Measurements from ENCODE around the gene CYP1B1. TPM values are rescaled to one million over a fixed set of nuclear protein-coding genes. Genes with fewer than 3 reads are reported as not detected.

Gene CYP1B1
- polyA plus RNA-seq, 1 donor, result 3.0 TPM

DNA sequence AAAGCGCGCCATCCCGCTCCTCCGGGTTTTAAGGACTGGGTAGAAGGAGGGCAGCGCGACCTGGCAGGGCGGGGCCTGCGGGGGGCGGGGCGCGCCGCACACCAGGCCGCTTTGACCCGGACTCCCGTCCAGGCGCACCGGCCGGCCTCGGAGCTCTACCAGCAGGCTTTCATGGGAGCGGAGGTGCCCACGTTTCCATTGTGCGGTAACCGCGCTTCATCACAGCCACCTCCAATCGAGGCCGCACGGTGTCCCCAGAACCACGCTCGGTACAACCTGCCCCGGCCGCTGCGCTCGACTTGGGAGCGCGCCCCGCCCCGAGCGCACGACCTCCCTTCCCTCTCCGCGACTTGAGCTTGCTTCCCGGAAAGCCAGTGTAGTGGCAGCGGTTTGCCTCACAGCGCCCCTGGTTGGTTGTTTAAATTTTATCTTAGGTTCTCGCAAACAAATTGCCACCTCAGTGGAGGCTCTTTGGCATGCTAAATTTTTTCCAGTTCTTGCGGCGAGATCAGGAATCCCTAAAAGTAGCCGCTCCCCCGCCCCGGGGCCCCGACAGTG, 280 bp upstream of the CYP1B1 start:
- no peak overlapping the region for H3K27ac ChIP-seq (ENCODE audit: low read length)
- peaks cover 10% of the 10 kb centered on the region for H3K9me3 ChIP-seq (ENCODE audit: control insufficient read depth, low read depth, low read length)
- peaks cover 15% of the 10 kb centered on the region for H3K4me1 ChIP-seq (ENCODE audit: control insufficient read depth, insufficient read depth, low read length)
- H3K27me3 ChIP-seq (ENCODE audit: control insufficient read depth, insufficient read depth, low read length), result peaks cover 53% of the 10 kb centered on the region
- DNase-seq, result peak; percentile 30 to 71
- no peaks in the 10 kb centered on the region for H3K36me3 ChIP-seq (ENCODE audit: control insufficient read depth, insufficient read depth, low read length)
- H3K4me3 ChIP-seq (ENCODE audit: low read length), result peak overlapping the region; percentile 46
- no CpG with 5 or more reads among the region's 51 CpGs for WGBS (ENCODE audit: insufficient coverage, low lambda C conversion rate)

DNA sequence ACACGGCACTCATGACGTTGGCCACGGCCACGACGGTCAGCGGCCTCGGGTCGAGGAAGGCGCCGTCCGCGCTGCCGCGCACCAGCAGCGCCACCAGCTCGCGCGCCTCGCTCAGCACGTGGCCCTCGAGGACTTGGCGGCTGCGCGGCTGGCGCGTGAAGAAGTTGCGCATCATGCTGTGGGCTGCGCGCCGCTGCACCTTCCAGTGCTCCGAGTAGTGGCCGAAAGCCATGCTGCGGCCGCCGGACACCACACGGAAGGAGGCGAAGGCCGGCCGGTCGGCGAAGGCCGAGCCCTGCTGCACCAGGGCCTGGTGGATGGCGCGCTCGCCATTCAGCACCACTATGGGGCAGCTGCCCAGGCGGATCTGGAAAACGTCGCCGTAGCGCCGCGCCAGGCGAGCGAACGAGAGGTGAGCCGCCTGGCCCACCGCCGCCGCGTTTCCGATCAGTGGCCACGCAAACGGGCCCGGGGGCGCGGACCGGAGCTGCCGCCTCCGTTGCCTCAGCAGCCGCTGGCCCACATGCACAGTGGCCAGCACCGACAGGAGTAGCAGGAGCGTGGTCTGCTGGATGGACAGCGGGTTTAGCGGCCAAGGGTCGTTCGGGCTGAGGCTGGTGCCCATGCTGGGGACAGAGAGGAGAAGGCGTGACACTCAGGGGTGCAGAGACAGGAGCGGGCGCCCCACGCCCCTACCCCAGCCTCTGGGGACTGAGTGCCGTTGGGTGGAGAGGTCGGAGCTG, 1.0 kb downstream of the CYP1B1 start:
- Histone ChIP-seq H3K4me1 (ENCODE audit: control insufficient read depth, insufficient read depth, low read length) (peaks cover 15% of the 10 kb centered on the region), H3K27me3 (ENCODE audit: control insufficient read depth, insufficient read depth, low read length) (peaks cover 53% of the 10 kb centered on the region), H3K36me3 (ENCODE audit: control insufficient read depth, insufficient read depth, low read length) (no peaks in the 10 kb centered on the region), H3K9me3 (ENCODE audit: control insufficient read depth, low read depth, low read length) (peaks cover 10% of the 10 kb centered on the region), H3K4me3 (ENCODE audit: low read length) (no peak overlapping the region), H3K27ac (ENCODE audit: low read length) (no peak overlapping the region)
- DNase-seq, result peak in 1 of 2 donors; percentile 52
- no CpG with 5 or more reads among the region's 82 CpGs for WGBS (ENCODE audit: insufficient coverage, low lambda C conversion rate)

DNA sequence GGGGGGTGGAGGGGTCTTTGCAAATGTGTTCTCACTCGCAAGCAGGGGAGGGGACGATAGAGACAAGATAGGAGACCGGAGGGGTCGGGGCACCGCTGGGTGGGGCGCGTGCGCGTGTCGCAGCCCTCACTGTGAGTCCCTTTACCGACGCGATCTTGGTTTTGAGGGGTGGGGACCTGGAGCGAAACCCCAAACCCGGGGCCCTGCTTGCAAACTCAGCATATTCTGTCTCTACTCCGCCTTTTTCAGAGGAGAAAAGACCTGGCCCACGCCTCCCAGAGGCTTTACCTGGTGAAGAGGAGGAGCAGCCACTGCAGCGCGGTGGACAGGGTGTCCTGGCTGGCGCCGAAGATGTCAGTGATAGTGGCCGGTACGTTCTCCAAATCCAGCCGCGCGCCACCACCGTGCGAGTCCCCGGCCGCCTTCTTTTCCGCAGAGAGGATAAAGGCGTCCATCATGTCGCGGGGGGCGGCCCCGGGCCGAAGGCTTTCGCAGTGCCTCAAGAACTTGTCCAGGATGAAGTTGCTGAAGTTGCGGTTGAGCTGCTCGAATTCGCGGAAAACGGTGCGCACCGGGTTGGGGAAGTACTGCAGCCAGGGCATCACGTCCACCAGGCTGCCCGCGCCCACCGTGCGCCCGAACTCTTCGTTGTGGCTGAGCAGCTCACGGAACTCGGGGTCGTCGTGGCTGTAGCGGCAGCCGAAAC, 1.7 kb downstream of the CYP1B1 start:
- peak in 1 of 2 donors; percentile 33 for DNase-seq
- no peak overlapping the region for H3K27ac ChIP-seq (ENCODE audit: low read length)
- H3K4me3 ChIP-seq (ENCODE audit: low read length), result no peak overlapping the region
- H3K36me3 ChIP-seq (ENCODE audit: control insufficient read depth, insufficient read depth, low read length), result no peaks in the 10 kb centered on the region
- no CpG with 5 or more reads among the region's 58 CpGs for WGBS (ENCODE audit: insufficient coverage, low lambda C conversion rate)
- H3K27me3 ChIP-seq (ENCODE audit: control insufficient read depth, insufficient read depth, low read length), result peaks cover 53% of the 10 kb centered on the region
- H3K4me1 ChIP-seq (ENCODE audit: control insufficient read depth, insufficient read depth, low read length), result peaks cover 15% of the 10 kb centered on the region
- H3K9me3 ChIP-seq (ENCODE audit: control insufficient read depth, low read depth, low read length), result peaks cover 10% of the 10 kb centered on the region

DNA sequence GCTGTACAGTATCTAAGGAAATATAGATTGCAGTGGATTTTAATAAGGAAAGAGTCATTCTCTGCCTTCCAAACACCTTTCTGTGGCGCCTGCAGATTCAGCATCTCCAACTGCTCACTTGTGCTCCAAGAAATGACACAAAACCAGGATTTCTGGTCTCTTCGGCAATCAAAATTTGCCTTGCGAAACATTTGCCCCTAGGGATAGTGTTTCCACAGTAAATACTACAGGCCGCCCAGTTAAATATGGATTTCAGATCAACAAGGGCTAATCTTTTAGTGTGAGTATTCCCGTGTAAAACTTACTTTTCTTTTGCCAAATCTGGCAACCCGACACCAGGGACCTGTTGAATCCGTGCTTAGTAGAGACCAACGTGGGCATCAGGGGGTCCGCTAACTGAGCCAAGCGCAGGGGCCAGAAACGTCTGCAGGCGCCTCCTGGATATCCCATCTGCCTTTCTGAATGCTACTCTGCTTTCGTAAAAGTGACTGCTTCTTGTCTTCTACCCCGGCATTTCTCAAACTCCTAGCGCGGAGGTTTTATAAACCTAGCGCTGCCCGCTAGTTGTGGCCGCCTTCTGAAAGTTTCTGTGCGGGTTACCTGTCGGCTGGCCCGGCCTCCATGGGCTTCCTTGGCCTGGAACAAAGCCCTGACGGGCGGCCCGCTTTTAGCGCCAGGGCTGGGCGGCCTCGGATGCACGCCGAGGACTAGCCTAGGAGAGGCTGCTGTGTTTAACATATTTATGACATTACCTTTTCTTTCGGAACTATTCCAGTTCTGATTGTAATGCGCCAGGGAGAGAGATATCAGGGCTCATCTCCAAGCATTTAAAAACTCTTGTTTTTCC, 2.5 kb downstream of the CYP1B1 start:
- Histone ChIP-seq H3K4me3 (ENCODE audit: low read length) (no peak overlapping the region), H3K27me3 (ENCODE audit: control insufficient read depth, insufficient read depth, low read length) (peaks cover 53% of the 10 kb centered on the region), H3K9me3 (ENCODE audit: control insufficient read depth, low read depth, low read length) (peaks cover 10% of the 10 kb centered on the region), H3K4me1 (ENCODE audit: control insufficient read depth, insufficient read depth, low read length) (peaks cover 15% of the 10 kb centered on the region), H3K27ac (ENCODE audit: low read length) (no peak overlapping the region), H3K36me3 (ENCODE audit: control insufficient read depth, insufficient read depth, low read length) (no peaks in the 10 kb centered on the region)
- DNase-seq, result peak in 1 of 2 donors; percentile 14
- WGBS (ENCODE audit: insufficient coverage, low lambda C conversion rate), result 60% methylated on average over 1 of the region's 32 CpGs

DNA sequence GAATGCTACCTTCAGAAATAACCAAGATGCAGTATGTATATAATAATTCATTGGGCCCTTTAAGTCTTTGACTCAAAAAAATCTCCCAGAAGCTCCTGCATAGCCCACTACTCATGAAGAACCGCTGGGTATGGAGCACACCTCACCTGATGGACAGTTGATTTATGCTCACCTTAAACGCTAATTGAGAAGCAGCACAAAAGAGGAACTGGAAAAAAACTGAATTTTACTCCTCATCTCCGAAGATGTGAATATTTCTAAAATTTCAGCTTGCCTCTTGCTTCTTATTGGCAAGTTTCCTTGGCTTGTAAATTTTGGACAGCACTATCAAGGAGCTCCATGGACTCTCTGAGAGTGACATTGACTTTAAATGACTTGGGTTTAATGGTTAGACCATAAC, 5.5 kb downstream of the CYP1B1 start:
- 100% methylated on average over 3 of the region's 3 CpGs for WGBS (ENCODE audit: insufficient coverage, low lambda C conversion rate)
- peaks cover 3% of the 10 kb centered on the region for H3K4me1 ChIP-seq (ENCODE audit: control insufficient read depth, insufficient read depth, low read length)
- H3K36me3 ChIP-seq (ENCODE audit: control insufficient read depth, insufficient read depth, low read length), result no peaks in the 10 kb centered on the region

DNA sequence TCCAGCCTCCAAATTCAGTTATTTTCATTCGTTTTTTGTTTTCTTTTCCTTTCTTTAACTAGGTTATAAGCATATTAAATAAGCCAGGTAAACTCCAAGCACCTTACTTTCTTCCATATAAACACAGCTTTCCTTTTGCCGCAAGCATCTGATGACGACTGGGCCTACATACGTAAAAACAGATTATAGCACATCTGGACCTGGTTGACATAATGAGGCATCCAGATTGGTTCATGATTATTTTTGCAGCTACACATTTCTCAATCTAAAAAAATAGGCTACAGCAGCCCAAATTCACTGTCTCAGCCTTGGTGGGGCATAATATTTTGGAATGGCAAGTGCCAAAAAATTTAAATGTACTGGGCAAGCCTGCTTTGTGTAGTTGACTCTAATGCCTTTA, 7.7 kb downstream of the CYP1B1 start:
- H3K27ac ChIP-seq (ENCODE audit: low read length), result no peak overlapping the region
- 50% methylated on average over 1 of the region's 4 CpGs for WGBS (ENCODE audit: insufficient coverage, low lambda C conversion rate)

More for the DNA sequence above, 5.5 kb downstream of the CYP1B1 start:
- Histone ChIP-seq H3K27ac (ENCODE audit: low read length) (no peak overlapping the region), H3K4me3 (ENCODE audit: low read length) (no peak overlapping the region), H3K27me3 (ENCODE audit: control insufficient read depth, insufficient read depth, low read length) (peaks cover 33% of the 10 kb centered on the region), H3K9me3 (ENCODE audit: control insufficient read depth, low read depth, low read length) (peaks cover 8% of the 10 kb centered on the region)
- no peak for DNase-seq

DNA sequence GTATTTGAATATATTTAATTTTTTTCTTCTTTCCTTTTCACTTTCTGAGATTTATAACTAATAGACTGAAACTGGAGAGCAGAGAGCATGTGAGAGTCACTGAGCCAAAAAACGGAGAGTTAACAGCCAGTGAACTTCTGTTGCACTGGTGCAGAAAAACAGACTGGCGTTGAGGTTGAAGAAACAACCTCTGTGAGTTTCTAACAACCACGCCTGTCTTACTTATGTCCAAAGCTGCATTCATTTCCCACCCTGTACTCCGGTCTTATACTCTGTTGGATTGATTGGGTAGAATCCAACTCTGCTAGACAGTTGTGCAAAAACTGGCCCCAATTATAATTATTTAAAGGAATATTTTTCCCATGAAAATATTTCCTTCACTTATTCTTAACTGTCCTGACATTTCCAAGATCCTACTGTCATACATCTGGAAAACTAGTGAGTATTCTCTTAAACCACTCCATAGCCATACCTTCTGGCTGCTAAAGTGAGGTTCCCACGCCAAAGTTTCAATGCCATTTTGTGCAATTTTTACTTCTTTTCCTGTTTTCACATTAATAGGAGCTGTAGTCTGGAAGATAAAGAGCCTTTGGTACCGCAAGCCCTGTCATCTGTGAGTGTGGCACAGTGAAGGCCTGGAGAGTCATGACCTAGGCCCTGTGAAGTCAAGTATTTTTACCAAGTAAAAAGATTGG, 9.4 kb downstream of the CYP1B1 start:
- no peaks in the 10 kb centered on the region for H3K36me3 ChIP-seq (ENCODE audit: control insufficient read depth, insufficient read depth, low read length)
- no peaks in the 10 kb centered on the region for H3K4me1 ChIP-seq (ENCODE audit: control insufficient read depth, insufficient read depth, low read length)
- no peaks in the 10 kb centered on the region for H3K27me3 ChIP-seq (ENCODE audit: control insufficient read depth, insufficient read depth, low read length)
- no peak overlapping the region for H3K4me3 ChIP-seq (ENCODE audit: low read length)
- no peak overlapping the region for H3K27ac ChIP-seq (ENCODE audit: low read length)
- no peak for DNase-seq
- no CpG with 5 or more reads among the region's 6 CpGs for WGBS (ENCODE audit: insufficient coverage, low lambda C conversion rate)
- no peaks in the 10 kb centered on the region for H3K9me3 ChIP-seq (ENCODE audit: control insufficient read depth, low read depth, low read length)

More for the DNA sequence above, 7.7 kb downstream of the CYP1B1 start:
- Histone ChIP-seq H3K36me3 (ENCODE audit: control insufficient read depth, insufficient read depth, low read length) (no peaks in the 10 kb centered on the region), H3K4me3 (ENCODE audit: low read length) (no peak overlapping the region), H3K9me3 (ENCODE audit: control insufficient read depth, low read depth, low read length) (no peaks in the 10 kb centered on the region), H3K27me3 (ENCODE audit: control insufficient read depth, insufficient read depth, low read length) (peaks cover 11% of the 10 kb centered on the region), H3K4me1 (ENCODE audit: control insufficient read depth, insufficient read depth, low read length) (no peaks in the 10 kb centered on the region)
- DNase-seq, result no peak

DNA sequence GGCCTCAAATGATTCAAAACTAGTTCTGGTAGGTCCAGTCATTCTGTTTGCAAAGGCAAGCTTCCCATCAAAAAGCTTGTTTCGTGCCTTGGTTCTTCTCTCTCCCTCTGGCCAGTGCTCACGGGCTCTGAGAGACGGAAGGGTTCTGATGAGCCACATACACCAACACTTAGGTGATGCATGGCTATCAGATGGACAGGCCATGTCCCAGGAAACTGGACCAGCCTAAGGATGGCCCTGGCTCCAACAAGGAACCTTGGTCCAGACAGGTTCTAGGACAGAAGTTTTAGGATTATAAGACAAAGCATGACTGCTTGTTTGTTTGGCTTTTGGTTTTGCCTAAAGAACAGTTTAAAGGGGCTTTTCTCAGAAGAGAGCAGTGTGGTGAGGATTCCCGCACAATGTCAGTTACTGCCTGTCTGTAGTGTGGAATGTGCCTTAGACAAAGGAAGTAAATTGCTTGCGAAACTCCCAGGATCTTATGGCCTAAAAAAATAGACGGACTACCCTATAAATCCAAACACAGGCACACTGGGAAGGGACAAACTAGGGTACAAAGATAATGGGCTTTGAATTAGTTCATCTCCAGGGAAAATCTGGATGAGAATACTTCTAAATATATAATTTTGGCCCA, 10.3 kb downstream of the CYP1B1 start:
- H3K4me3 ChIP-seq (ENCODE audit: low read length), result no peak overlapping the region
- H3K27ac ChIP-seq (ENCODE audit: low read length), result no peak overlapping the region
- H3K4me1 ChIP-seq (ENCODE audit: control insufficient read depth, insufficient read depth, low read length), result no peaks in the 10 kb centered on the region
- no peak for DNase-seq
- no peaks in the 10 kb centered on the region for H3K27me3 ChIP-seq (ENCODE audit: control insufficient read depth, insufficient read depth, low read length)
- H3K9me3 ChIP-seq (ENCODE audit: control insufficient read depth, low read depth, low read length), result no peaks in the 10 kb centered on the region
- no peaks in the 10 kb centered on the region for H3K36me3 ChIP-seq (ENCODE audit: control insufficient read depth, insufficient read depth, low read length)
- WGBS (ENCODE audit: insufficient coverage, low lambda C conversion rate), result 100% methylated on average over 2 of the region's 6 CpGs

DNA sequence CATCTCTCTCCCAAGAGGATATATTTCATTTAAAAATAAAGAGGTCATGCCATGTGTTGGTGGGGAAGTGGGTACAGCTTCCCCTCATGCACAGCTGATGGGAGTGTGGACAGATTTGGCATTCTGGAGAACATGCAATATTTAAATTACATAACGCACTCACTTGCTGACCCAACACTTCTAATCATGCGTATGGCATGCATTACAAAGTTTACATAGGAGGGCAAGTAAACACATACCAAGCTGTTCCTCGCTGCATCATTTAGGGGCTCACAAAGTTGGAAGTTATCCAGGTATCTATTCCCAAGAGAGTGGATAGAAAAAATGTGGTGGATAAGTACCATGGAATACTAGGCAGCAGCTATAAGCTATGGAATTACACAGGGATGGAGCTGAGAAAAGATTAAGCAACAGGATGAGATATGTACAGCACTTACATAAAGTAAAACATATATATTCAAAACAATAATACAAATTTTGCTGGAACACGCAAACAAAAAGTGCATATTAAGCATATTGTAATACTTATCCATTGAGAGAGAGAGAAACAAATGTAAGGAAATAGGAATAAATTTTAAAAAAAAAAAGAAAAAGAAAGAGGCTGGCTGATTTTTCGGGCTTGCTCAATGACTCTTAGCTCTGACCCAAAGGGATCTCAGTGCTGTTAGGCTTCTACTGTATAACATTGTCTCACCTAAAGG, 11.0 kb downstream of the CYP1B1 start:
- no peak for DNase-seq
- Histone ChIP-seq H3K4me1 (ENCODE audit: control insufficient read depth, insufficient read depth, low read length) (no peaks in the 10 kb centered on the region), H3K27ac (ENCODE audit: low read length) (no peak overlapping the region), H3K4me3 (ENCODE audit: low read length) (no peak overlapping the region), H3K36me3 (ENCODE audit: control insufficient read depth, insufficient read depth, low read length) (no peaks in the 10 kb centered on the region), H3K9me3 (ENCODE audit: control insufficient read depth, low read depth, low read length) (no peaks in the 10 kb centered on the region), H3K27me3 (ENCODE audit: control insufficient read depth, insufficient read depth, low read length) (no peaks in the 10 kb centered on the region)
- WGBS (ENCODE audit: insufficient coverage, low lambda C conversion rate), result 92% methylated on average over 2 of the region's 5 CpGs

All from large intestine (tissue), 3 donors.